Body of pancreas (tissue), 4 donors: Measurements from ENCODE around the gene ERI2.

Source experiments
- CTCF ChIP-seq, 7 experiments: fragments of 450-650 bp in 4 of 7; fragments of 200-600 bp in 3 of 7; sonication (generic) in 3 of 7; IDR thresholded peaks; one replicate each; pipeline ENCODE4 v1.5.1; 2016 to 2019; ENCODE audit warnings: antibody characterized with exemption in 7 of 7
- POLR2A ChIP-seq, 3 donors: fragments of 450-650 bp; IDR thresholded peaks; one replicate each; pipeline ENCODE4 v1.6.1; 2016; ENCODE audit warnings: antibody characterized with exemption in 3 of 3, mild to moderate bottlenecking in 2 of 3

DNA sequence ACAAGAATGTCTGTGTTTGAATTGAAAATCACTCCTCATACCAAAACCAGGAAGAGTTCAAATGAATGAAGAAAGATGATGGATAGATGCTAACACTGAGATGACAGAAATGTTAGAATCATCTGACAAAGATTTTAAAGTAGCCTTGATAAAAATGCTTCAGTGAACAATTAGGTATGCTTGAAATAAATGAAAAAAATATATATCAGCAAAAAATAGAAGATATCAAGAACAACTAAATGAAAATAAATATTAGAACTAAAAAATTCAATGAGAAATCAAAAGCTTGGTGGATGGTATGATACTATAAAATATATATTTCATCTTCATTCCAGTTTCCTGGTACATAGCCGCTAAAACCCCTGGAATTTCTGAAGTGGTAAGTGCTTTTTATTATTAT lies 51.0 kb downstream of the ERI2 start:
- TF ChIP-seq CTCF (IDR thresholded peaks at IDR 0.05) (no peak), POLR2A (IDR thresholded peaks at IDR 0.05) (no peak)
